ENCODE results near the gene PFKP.

DNA sequence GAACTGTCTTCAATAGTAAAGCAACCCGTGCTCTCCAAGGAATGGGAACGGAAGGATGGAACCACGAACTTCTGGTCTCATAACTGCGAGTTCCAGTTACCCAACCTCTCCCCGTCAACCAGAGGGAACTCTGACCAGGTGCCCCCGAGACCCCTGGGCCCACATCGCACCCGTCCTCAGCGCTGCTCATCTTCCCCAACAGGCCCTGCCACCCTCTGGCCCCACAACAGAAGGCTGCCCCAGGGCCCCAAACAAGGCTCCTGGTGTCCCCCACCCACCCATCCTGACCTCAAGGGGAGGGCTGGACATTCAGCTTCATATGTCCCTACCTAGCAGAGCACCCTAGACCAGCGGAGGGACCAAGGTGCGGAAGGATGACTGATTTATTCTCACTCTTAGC, 82.6 kb downstream of the PFKP start:
- TF ChIP-seq, protein P1, sequence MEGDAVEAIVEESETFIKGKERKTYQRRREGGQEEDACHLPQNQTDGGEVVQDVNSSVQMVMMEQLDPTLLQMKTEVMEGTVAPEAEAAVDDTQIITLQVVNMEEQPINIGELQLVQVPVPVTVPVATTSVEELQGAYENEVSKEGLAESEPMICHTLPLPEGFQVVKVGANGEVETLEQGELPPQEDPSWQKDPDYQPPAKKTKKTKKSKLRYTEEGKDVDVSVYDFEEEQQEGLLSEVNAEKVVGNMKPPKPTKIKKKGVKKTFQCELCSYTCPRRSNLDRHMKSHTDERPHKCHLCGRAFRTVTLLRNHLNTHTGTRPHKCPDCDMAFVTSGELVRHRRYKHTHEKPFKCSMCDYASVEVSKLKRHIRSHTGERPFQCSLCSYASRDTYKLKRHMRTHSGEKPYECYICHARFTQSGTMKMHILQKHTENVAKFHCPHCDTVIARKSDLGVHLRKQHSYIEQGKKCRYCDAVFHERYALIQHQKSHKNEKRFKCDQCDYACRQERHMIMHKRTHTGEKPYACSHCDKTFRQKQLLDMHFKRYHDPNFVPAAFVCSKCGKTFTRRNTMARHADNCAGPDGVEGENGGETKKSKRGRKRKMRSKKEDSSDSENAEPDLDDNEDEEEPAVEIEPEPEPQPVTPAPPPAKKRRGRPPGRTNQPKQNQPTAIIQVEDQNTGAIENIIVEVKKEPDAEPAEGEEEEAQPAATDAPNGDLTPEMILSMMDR (IDR thresholded peaks at IDR 0.05; ENCODE audit: low read depth, low read length) = no peak
- no peak for TF ChIP-seq EZH2phosphoT487 (IDR thresholded peaks at IDR 0.05; ENCODE audit: low read depth)

Data from OCI-LY3 (cell line).